Medulla oblongata (tissue), 1 donor: Measurements from ENCODE around the gene NUP93.
A peak's percentile ranks its signal among the peaks of the same experiment; 100 is the strongest.
"Not testable (repeated sequence)": the region's sequence is repeated elsewhere in the genome, so short reads cannot be mapped to it uniquely, and the experiment has no call there.

Experiments used
- DNase-seq: peaks from one replicate; pipeline ENCODE4 v3.0.0-alpha.2; 2015; ENCODE audit errors: extremely low spot score

The NUP93 gene

GRCh38 chr16:56779906-56780305, 50.0 kb downstream of the NUP93 start:
- DNase-seq: no peak

DNA sequence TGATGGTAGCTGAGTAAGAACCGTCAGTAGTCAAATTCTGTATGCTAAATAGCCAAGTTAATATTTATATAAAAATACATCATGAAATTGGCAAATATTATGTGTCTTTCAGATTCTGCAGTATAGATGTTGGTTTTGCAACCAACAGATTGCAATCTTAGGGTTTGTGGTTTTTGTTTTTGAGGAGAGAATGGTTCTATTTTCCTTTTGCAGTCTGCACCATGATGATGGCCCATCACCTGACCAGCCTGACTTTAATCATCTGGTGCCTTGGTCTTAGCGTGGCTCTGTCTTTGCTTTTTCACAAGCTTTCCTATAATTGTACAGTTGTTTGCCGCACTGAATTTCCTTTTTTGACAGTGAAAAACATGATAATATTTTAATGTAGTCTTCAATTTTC, 50.7 kb downstream of the NUP93 start:
- no peak for DNase-seq

- DNase-seq: no peak
These were observed 51.6 kb downstream of the NUP93 start for GRCh38 chr16:56781528-56781961.

GRCh38 chr16:56783344-56783743, 53.4 kb downstream of the NUP93 start:
- DNase-seq: no peak

DNA sequence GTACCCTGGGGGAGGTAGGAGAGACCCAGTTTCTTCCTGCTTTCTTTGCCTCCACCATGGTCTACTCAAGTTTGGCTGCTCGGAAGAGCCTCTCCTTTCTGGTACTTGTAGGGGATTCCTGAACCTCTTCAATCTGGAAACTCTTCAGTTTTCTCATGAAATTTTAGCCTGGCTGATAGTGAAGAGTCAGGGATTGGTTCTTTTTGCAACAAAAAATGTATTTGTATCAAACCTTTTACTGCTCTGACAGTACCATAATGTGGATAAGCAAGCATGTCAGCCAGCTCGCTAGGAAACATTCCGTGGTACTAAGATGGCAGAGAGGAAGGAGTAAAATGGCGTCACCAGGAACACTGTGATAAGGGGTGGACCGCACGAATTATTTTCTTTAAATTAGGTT, 55.4 kb downstream of the NUP93 start:
- no peak for DNase-seq

GRCh38 chr16:56787167-56787566, 57.2 kb downstream of the NUP93 start:
- no peak for DNase-seq

- no peak for DNase-seq
These were observed 58.5 kb downstream of the NUP93 start for GRCh38 chr16:56788435-56788834.

DNA sequence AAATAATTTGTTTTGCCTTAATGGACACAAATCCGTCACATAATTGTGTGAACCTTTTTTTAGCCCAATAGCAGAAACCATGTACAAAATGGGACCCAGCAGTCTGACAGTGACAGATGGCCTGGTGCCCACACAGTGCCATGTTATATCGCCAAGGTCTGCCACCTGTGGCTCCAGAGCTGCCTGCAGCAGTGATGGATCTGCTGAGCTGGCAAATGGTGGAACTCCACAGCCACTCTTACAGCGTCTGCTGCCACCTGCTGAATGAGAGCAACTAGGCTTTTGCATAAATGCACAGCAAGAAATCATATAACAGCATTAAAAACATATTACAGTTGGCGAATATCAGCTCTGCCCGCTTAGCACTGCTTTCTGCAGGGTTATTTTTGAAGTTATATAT, 59.4 kb downstream of the NUP93 start:
- DNase-seq: peak; percentile 50

DNA sequence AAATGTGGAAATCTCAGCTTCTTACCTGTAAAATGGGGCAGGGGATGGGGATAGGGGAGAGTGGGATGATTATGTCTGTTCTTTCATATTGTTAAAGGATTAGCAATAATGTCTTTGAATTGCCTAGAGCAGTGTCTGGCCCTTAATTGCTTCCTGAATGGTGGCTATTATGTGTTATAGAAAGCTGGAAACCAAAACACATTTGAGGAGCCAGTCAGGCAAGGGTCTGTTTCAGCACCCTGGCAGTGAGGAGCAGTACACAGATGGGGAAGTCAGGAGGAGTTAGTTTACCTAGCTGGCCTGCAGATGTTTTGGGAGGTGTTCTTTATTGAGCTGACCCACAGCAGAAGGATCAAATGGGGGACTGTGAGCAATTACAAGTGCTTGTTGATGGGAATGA, 63.0 kb downstream of the NUP93 start:
- DNase-seq: no peak

DNA sequence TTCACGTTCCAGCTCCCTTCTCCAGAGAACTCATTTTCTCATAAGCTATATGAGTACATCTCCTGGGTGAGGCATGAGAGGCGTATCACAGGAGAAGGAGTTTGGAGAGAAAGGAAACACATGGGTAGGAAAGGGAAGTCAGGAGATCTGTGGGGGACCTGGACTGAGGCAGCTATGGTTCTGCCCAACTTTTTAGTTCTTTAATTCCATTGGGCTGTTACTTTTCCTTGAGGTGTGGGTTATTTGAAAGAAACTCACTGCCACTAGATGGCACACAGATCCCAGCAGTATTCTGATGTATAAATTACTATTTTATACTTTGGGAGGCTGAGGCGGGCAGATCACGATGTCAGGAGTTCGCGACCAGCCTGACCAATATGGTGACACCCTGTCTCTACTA, 63.6 kb downstream of the NUP93 start:
- no peak for DNase-seq

- no peak for DNase-seq
These were observed 65.1 kb downstream of the NUP93 start for GRCh38 chr16:56795011-56795410.

GRCh38 chr16:56797038-56797437, 67.1 kb downstream of the NUP93 start:
- not testable (repeated sequence) for DNase-seq

DNA sequence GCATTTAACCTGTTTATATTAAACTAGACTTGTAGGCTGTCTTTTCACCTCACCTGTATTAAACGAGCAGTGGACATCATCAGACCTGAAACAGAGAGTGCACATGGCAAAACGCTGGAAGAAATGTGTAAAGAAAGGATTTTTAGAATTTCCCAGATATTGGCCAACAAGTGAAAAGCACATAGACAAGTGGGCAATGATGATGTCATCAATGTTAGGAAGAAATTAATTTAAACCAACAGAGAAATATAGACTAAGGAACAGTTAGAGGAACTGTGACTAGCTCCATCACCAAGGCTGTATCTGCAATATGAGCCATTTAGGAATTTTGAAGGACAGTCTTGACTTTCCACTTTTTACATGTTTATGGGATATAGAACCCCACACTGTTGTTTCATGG, 67.9 kb downstream of the NUP93 start:
- DNase-seq: no peak

DNA sequence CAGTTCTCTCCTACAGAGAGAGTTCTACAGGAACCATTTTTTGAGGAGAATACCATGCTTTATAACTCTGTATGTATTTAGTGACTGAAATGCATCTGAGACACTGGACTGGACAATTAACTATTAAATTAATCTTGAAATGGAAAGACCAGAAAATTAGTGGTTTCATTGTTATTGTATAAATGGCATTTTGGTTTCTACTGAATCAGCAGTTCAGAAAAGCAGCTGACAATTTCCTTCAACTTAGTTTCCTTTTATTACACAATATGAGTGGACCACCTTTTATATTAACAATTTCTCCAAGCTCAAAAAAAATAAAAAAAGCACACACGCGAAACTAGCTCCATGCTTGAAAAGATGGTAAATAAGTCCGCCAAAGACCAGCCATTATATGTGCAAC, 69.0 kb downstream of the NUP93 start:
- no peak for DNase-seq

DNA sequence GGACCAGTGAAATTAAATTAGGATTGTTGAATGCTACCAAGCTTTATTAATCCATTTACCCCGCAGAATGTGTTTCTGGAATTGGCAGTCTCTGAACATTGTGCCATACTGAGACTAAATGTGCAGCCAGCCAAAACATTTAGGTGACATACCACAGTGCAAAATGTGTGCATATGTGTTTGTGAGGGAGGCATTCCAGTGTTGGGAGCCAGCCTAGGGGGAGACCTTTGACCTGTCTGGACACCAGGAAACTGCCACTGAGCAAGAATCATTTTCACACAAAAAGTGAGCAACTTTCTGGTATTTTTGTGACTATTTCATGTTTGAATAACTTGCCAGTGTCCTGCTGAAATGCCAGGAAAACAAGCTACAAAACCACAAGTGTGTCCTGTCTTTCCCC, 70.4 kb downstream of the NUP93 start:
- DNase-seq: no peak

DNA sequence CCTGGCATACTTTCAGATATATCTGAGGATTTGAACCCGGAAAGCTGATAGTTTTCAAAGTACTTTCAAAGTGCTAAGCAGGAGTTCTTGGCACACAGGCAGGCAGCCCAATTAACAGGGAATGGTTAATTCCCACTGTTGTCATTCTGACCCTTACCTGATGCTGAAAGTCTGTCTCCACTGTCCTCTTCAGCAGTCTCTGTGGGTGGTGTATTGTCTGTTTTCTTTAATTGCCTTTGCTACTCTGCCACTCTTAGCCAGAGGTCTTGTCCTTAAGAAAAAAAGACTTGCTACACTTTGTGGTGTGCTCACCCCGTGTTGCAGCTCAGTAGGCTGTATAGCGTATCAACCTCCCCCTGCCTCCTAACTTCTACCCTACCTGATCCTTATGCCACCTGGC, 71.8 kb downstream of the NUP93 start:
- no peak for DNase-seq

DNA sequence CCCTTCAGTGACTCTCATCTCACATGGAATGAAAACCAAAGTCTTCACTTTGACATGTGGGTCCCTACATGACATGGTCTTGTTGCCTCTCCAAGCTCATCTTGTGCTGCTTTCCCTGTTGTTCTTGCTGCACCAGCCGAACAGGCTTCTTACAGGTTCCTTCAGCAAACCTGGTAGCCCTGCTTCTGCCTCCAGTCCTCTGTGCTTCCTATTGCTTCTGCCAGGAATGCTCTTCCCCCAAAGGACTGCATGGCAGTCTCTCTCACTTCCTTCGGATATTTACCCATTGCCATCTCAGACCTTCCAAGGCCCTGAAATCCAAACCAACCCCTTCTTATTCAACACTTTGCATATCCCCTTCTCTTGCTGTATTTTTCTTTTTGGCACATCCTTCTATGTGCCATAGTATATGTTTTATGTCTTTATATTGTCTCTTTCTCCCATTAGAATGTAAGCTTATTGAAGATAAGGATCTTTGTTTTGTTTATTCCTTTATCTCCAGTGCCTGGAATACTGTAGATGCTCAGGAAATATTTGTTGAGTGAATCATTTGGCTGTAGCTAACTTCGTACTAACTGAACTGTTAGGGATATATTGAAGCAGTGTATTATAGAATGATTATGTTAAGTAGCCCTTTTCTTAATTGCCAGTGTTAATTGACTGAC, 77.2 kb downstream of the NUP93 start:
- no peak for DNase-seq

- not testable (repeated sequence) for DNase-seq
These were observed 77.7 kb downstream of the NUP93 start for GRCh38 chr16:56807676-56808067.

- DNase-seq: no peak
These were observed 81.0 kb downstream of the NUP93 start for GRCh38 chr16:56810954-56811353.

- not testable (repeated sequence) for DNase-seq
These were observed 81.7 kb downstream of the NUP93 start for GRCh38 chr16:56811602-56812001.

- no peak for DNase-seq
These were observed 83.0 kb downstream of the NUP93 start for GRCh38 chr16:56812884-56813283.

GRCh38 chr16:56814537-56815432, 84.9 kb downstream of the NUP93 start:
- no peak for DNase-seq

GRCh38 chr16:56815721-56816120, 85.8 kb downstream of the NUP93 start:
- DNase-seq: peak; percentile 65
